HUES6 (cell line): ENCODE data around the gene ERMP1.
"Not testable (repeated sequence)": the region's sequence is repeated elsewhere in the genome, so short reads cannot be mapped to it uniquely, and the experiment has no call there.

Experiments
- H3K27ac ChIP-seq: 2 replicates; pipeline ENCODE4 v1.7.0; 2013; ENCODE audit warnings: low read depth, mild to moderate bottlenecking, low read length, inconsistent platforms
- H3K27me3 ChIP-seq: 2 replicates; pipeline ENCODE4 v1.6.1; 2013; ENCODE audit warnings: low read length; ENCODE audit not compliant: control insufficient read depth, insufficient read depth
- H3K36me3 ChIP-seq: 2 replicates; pipeline ENCODE4 v1.6.1; 2013; ENCODE audit warnings: low read length; ENCODE audit not compliant: control insufficient read depth, insufficient read depth
- H3K4me1 ChIP-seq: 2 replicates; pipeline ENCODE4 v1.6.1; 2013; ENCODE audit warnings: low read length; ENCODE audit not compliant: control insufficient read depth, insufficient read depth
- H3K4me3 ChIP-seq: 2 replicates; pipeline ENCODE4 v1.5.1; 2013; ENCODE audit warnings: low read depth, low read length
- H3K9ac ChIP-seq: one replicate; pipeline ENCODE4 v1.6.1; 2013; ENCODE audit warnings: mild to moderate bottlenecking, low read length
- H3K9me3 ChIP-seq: 2 replicates; pipeline ENCODE4 v1.6.1; 2013; ENCODE audit warnings: low read depth, low read length; ENCODE audit not compliant: control insufficient read depth, insufficient read depth

ERMP1 gene

DNA sequence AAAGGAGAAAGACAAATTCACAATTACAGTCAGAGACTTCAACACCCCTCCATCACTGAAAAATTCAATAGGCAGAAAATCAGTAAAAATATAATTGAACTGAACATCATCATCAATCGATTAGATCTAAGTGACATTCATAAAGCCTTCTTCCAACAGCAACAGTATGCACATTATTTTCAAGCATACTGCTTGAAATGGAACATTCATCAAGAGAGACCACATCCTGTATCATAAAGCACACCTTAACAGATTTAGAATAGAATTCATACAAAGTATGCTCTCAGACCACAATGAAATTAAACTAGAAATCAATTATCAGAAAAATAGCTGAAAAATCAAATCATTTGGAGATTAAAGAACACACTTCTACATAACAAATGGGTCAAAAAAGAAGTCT lies 39.1 kb downstream of the ERMP1 start:
- Histone ChIP-seq H3K27me3 (no peaks in the 10 kb centered on the region), H3K4me3 (no peak overlapping the region), H3K36me3 (peaks cover 6% of the 10 kb centered on the region; the same call in 1 of the 2 replicates), H3K4me1 (no peaks in the 10 kb centered on the region), H3K9me3 (no peaks in the 10 kb centered on the region), H3K27ac (no peak overlapping the region), H3K9ac (no peak overlapping the region)

GRCh38 chr9:5791870-5792269 lies 41.0 kb downstream of the ERMP1 start:
- no peak overlapping the region for H3K4me3 ChIP-seq
- H3K9me3 ChIP-seq: no peaks in the 10 kb centered on the region
- no peaks in the 10 kb centered on the region for H3K27me3 ChIP-seq
- H3K27ac ChIP-seq: no peak overlapping the region
- H3K4me1 ChIP-seq: no peaks in the 10 kb centered on the region
- H3K9ac ChIP-seq: no peak overlapping the region
- peaks cover 9% of the 10 kb centered on the region for H3K36me3 ChIP-seq

DNA sequence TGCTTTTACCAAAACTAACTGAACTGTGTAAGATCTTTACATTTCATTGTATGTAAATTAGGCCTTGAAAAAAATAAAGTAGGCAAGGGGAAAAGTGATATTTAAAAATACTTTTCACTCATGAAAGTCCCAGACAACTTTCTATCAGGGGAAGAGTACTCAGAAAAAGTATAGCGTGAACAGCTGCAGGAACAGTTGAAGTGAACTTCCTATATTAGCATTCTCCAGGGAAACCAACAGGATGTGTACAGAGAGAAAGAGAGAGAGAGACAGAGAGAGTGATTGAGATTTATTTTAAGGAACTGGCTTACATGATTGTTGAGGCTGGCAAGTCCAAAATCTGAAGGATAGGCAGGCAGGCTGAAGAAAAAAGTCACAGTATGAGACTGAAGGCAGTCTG lies 42.0 kb downstream of the ERMP1 start:
- Histone ChIP-seq H3K27me3 (no peaks in the 10 kb centered on the region), H3K27ac (no peak overlapping the region), H3K4me1 (no peaks in the 10 kb centered on the region), H3K36me3 (peaks cover 16% of the 10 kb centered on the region), H3K9ac (no peak overlapping the region), H3K4me3 (no peak overlapping the region), H3K9me3 (no peaks in the 10 kb centered on the region)

- H3K36me3 ChIP-seq: peaks cover 16% of the 10 kb centered on the region
- H3K4me1 ChIP-seq: peaks cover 5% of the 10 kb centered on the region
- no peaks in the 10 kb centered on the region for H3K27me3 ChIP-seq
- H3K4me3 ChIP-seq: no peak overlapping the region
- H3K9me3 ChIP-seq: no peaks in the 10 kb centered on the region
- H3K27ac ChIP-seq: no peak overlapping the region
- no peak overlapping the region for H3K9ac ChIP-seq
Measured at GRCh38 chr9:5789489-5789888, 43.4 kb downstream of the ERMP1 start.

DNA sequence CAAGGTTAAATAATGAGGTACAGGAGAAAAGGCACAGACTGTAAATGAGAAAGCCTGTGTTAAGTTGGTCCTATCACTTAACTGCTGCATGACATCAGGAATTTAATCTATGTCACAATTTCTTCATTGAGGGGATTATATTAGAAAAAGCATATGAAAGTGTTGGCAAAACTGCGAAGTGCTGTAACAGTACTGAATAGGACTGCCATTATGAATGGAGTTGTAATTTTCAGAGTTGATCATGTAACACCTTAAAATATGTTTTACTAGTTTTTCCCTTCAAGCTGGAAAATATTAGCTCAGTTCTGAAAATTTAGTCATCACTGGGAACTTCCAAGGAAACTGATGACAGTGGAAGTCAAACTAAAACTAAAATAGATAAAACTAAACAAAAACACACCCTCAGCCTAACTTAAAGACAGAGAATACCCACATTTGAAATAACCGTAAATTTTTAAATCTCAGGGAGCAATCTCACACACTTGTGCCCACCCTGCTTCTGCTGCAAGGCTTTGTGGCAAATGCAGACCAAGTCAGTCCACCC lies 45.1 kb downstream of the ERMP1 start:
- no peak overlapping the region for H3K27ac ChIP-seq
- H3K36me3 ChIP-seq: peaks cover 16% of the 10 kb centered on the region
- peaks cover 5% of the 10 kb centered on the region; the same call in 1 of the 2 replicates for H3K9me3 ChIP-seq
- H3K9ac ChIP-seq: no peak overlapping the region
- H3K27me3 ChIP-seq: no peaks in the 10 kb centered on the region
- no peak overlapping the region for H3K4me3 ChIP-seq
- H3K4me1 ChIP-seq: peaks cover 13% of the 10 kb centered on the region

DNA sequence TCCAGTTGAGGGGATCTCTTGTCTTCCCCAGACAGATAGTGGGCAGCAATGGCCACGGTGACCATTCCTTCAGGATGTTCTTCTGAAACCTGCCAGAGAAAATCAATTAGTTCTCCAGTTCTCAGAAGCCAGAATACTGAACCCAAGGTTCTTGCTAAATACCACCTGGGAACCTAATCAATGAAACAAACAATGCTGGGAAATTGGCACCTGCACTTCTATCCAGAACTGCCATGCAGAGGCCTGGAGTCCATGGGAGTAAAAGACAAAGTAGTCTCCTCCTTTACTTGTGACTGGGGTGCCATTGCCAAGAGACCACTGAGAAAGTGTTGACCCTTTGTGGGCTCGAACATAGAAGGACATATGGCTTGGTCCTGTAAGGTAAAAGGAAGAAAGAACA lies 45.7 kb downstream of the ERMP1 start:
- peaks cover 13% of the 10 kb centered on the region for H3K4me1 ChIP-seq
- H3K9me3 ChIP-seq: peaks cover 10% of the 10 kb centered on the region
- peaks cover 16% of the 10 kb centered on the region for H3K36me3 ChIP-seq
- no peak overlapping the region for H3K27ac ChIP-seq
- H3K9ac ChIP-seq: no peak overlapping the region
- no peaks in the 10 kb centered on the region for H3K27me3 ChIP-seq
- no peak overlapping the region for H3K4me3 ChIP-seq

DNA sequence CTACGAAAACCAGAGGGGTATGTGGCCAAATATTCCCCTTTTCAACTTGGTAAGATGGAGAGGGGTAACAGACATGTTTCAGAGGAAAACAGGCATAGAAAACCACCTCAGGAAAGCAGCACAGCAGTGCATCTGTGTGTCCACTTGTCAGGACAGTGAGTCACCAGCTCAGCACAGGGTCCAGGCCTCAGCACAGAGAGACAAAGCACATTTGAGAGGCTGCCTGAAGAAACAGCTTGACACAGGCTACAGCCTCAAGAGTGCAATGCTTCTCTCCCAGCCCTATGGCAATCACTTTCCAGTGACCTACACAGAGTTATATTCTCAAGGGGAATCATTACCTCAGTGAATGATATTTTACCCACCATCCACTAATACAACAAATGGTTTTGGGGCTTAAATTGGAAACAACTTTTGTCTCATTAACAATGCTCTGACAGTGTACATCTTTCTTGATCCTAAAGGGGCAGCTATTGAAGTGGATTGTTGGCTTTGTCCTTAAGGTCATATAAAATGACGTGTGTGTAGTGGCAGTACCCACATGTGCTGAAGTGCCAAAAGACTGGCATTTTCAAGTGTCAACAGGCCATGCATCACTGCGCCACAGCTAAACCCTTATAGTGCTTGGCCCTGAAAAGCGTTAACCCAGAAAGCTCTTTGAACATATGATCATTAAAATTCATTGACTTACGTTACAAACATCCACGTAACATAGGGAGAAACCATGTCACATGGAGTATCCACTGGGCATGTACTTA lies 46.4 kb downstream of the ERMP1 start:
- Histone ChIP-seq H3K27ac (no peak overlapping the region), H3K27me3 (no peaks in the 10 kb centered on the region), H3K9me3 (peaks cover 13% of the 10 kb centered on the region), H3K36me3 (peaks cover 17% of the 10 kb centered on the region), H3K4me3 (no peak overlapping the region), H3K4me1 (peaks cover 13% of the 10 kb centered on the region), H3K9ac (no peak overlapping the region)

GRCh38 chr9:5784526-5785315 lies 48.2 kb downstream of the ERMP1 start:
- H3K9me3 ChIP-seq: peaks cover 22% of the 10 kb centered on the region
- H3K4me1 ChIP-seq: peaks cover 13% of the 10 kb centered on the region
- H3K9ac ChIP-seq: no peak overlapping the region
- no peak overlapping the region for H3K4me3 ChIP-seq
- no peak overlapping the region for H3K27ac ChIP-seq
- H3K36me3 ChIP-seq: peaks cover 25% of the 10 kb centered on the region
- H3K27me3 ChIP-seq: no peaks in the 10 kb centered on the region

- Histone ChIP-seq H3K27me3 (no peaks in the 10 kb centered on the region), H3K4me3 (no peak overlapping the region), H3K36me3 (peaks cover 32% of the 10 kb centered on the region), H3K9ac (no peak overlapping the region), H3K9me3 (peaks cover 30% of the 10 kb centered on the region), H3K27ac (no peak overlapping the region), H3K4me1 (peaks cover 13% of the 10 kb centered on the region)
Measured at GRCh38 chr9:5783982-5784381, 48.9 kb downstream of the ERMP1 start.

- Histone ChIP-seq H3K9me3 (peaks cover 35% of the 10 kb centered on the region), H3K4me1 (peaks cover 13% of the 10 kb centered on the region), H3K36me3 (peaks cover 38% of the 10 kb centered on the region)
- H3K4me3 ChIP-seq, H3K9ac ChIP-seq, H3K27me3 ChIP-seq, H3K27ac ChIP-seq: not testable (repeated sequence)
Measured at GRCh38 chr9:5783420-5783819, 49.5 kb downstream of the ERMP1 start.

DNA sequence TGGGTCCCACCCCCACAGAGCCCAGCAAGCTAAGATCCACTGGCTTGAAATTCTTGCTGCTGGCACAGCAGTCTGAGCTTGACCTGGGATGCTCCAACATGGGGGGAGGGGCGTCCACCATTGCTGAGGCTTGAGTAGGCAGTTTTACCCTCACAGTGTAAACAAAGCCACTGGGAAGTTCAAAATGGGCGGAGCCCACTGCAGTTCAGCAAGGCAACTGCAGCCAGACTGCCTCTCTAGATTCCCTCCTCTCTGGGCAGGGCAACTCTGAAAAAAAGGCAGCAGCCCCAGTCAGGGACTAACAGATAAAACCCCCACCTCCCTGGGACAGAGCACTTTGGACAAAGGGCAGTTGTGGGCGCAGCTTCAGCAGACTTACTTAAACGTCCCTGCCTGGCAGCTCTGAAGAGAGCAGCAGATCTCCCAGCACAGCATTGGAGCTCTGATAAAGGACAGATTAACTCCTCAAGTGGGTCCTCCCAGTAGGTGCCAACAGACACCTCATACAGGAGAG lies 53.2 kb downstream of the ERMP1 start:
- not testable (repeated sequence) for H3K4me3 ChIP-seq, H3K27ac ChIP-seq, H3K27me3 ChIP-seq, H3K9ac ChIP-seq
- H3K36me3 ChIP-seq: peaks cover 48% of the 10 kb centered on the region
- peaks cover 39% of the 10 kb centered on the region for H3K9me3 ChIP-seq
- peaks cover 11% of the 10 kb centered on the region for H3K4me1 ChIP-seq
